A673 (cell line): ENCODE results near the gene TBC1D22A. TPM values are rescaled to one million over a fixed set of nuclear protein-coding genes. Genes with fewer than 3 reads are reported as not detected.

Source experiments
- BruUV-seq: library from RNA; stranded (reverse); fragments of 400-500 nt; replicated peaks from 2 replicates; lab custom pipeline; 2021; lab: Mats Ljungman, UMichigan
- CTCF ChIA-PET: fragments of 300-600 bp; sonication (Branson Sonifier 250); formaldehyde crosslinking; loops from one replicate; lab custom pipeline; 2022; ENCODE audit warnings: antibody characterized with exemption; lab: Charles Lee
- POLR2A ChIA-PET: fragments of 300-600 bp; sonication (Branson Sonifier 250); formaldehyde crosslinking; loops from one replicate; lab custom pipeline; 2022; ENCODE audit warnings: antibody characterized with exemption; ENCODE audit not compliant: low non-redundant PET; lab: Charles Lee
- DNase-seq: peaks from one replicate; pipeline ENCODE4 v3.0.0-alpha.2; 2015; ENCODE audit warnings: low spot score
- H3K27ac ChIP-seq: fragments of 200-600 bp; sonication (generic); 2 replicates; pipeline ENCODE4 v1.5.1; 2016; ENCODE audit warnings: mixed run types, low read depth, mild to moderate bottlenecking, mixed read lengths, antibody characterized with exemption, low read length; ENCODE audit not compliant: poor library complexity, severe bottlenecking
- H3K27me3 ChIP-seq: fragments of 200-600 bp; sonication (generic); replicated peaks from 2 replicates; pipeline ENCODE4 v1.6.1; 2017; ENCODE audit warnings: mixed run types, low read depth, mild to moderate bottlenecking, mixed read lengths, antibody characterized with exemption, low read length; ENCODE audit not compliant: insufficient read depth, poor library complexity
- H3K36me3 ChIP-seq: fragments of 200-600 bp; sonication (generic); 2 replicates; pipeline ENCODE4 v1.6.1; 2016; ENCODE audit warnings: mixed run types, mild to moderate bottlenecking, mixed read lengths, antibody characterized with exemption, low read length; ENCODE audit not compliant: insufficient read depth, poor library complexity, severe bottlenecking
- H3K4me1 ChIP-seq: fragments of 200-600 bp; sonication (generic); 2 replicates; pipeline ENCODE4 v1.6.1; 2017; ENCODE audit warnings: mixed run types, mild to moderate bottlenecking, mixed read lengths, antibody characterized with exemption, low read length; ENCODE audit not compliant: insufficient read depth, poor library complexity, severe bottlenecking
- H3K4me3 ChIP-seq: fragments of 200-600 bp; sonication (generic); 2 replicates; pipeline ENCODE4 v1.5.1; 2016; ENCODE audit warnings: low read depth, mixed run types, mild to moderate bottlenecking, mixed read lengths, low read length; ENCODE audit not compliant: poor library complexity, severe bottlenecking
- H3K9me3 ChIP-seq: fragments of 200-600 bp; sonication (generic); 2 replicates; pipeline ENCODE4 v1.6.1; 2016; ENCODE audit warnings: mixed run types, low read depth, mild to moderate bottlenecking, mixed read lengths, antibody characterized with exemption, low read length; ENCODE audit not compliant: poor library complexity, severe bottlenecking
- CTCF ChIP-seq: fragments of 300-800, 200-600 bp; sonication (generic); conservative IDR thresholded peaks from 2 replicates; pipeline ENCODE4 v1.5.1; 2017; ENCODE audit warnings: low read depth, mild to moderate bottlenecking, antibody characterized with exemption, low read length, moderate library complexity, mixed read lengths
- EZH2 ChIP-seq: fragments of 200-600 bp; sonication (generic); IDR thresholded peaks from 2 replicates; pipeline ENCODE4 v1.6.1; 2017; ENCODE audit warnings: borderline replicate concordance, low read depth, mild to moderate bottlenecking, mixed read lengths, antibody characterized with exemption, low read length; ENCODE audit not compliant: poor library complexity, severe bottlenecking
- intact Hi-C: fragments of 100-400 bp; cut with micrococcal nuclease; formaldehyde crosslinking; loops from one replicate; pipeline ENCODE4 v1.10.0; 2022; ENCODE audit not compliant: unreplicated experiment
- total RNA-seq: library from RNA; stranded (reverse); gene quantifications from 2 replicates; pipeline ENCODE4 v1.2.3, GENCODE V29; 2021

The TBC1D22A gene
- total RNA-seq, 1 experiment from 2014 or later, result 22.5 TPM

GRCh38 chr22:46813816-46814597 lies 51.6 kb downstream of the TBC1D22A start:
- no TSS peak for BruUV-seq
- Histone ChIP-seq H3K4me1 (peaks cover 9% of the 10 kb centered on the region), H3K27me3 (no peaks in the 10 kb centered on the region), H3K36me3 (no peaks in the 10 kb centered on the region), H3K27ac (no peak overlapping the region), H3K4me3 (no peak overlapping the region), H3K9me3 (no peaks in the 10 kb centered on the region)
- intact Hi-C loops, result no loop called here
- no peak for TF ChIP-seq CTCF
- TF ChIP-seq EZH2, result no peak
- ChIA-PET CTCF (no interaction called here), POLR2A (no interaction called here)
- DNase-seq, result no peak

- no peaks in the 10 kb centered on the region for H3K27me3 ChIP-seq
- intact Hi-C loops, result no loop called here
- H3K27ac ChIP-seq, result no peak overlapping the region
- BruUV-seq, result no TSS peak
- H3K9me3 ChIP-seq, result no peaks in the 10 kb centered on the region
- no peak overlapping the region for H3K4me3 ChIP-seq
- ChIA-PET POLR2A (no interaction called here), CTCF (no interaction called here)
- no peaks in the 10 kb centered on the region for H3K36me3 ChIP-seq
- H3K4me1 ChIP-seq, result peaks cover 9% of the 10 kb centered on the region
- no peak for TF ChIP-seq EZH2
- TF ChIP-seq CTCF, result no peak
- no peak for DNase-seq
Observed at GRCh38 chr22:46815132-46815531, 52.7 kb downstream of the TBC1D22A start.

GRCh38 chr22:46815559-46815895 lies 53.1 kb downstream of the TBC1D22A start:
- DNase-seq, result no peak
- Histone ChIP-seq H3K36me3 (no peaks in the 10 kb centered on the region), H3K27ac (no peak overlapping the region), H3K27me3 (no peaks in the 10 kb centered on the region), H3K9me3 (no peaks in the 10 kb centered on the region), H3K4me3 (no peak overlapping the region), H3K4me1 (peaks cover 9% of the 10 kb centered on the region)
- no peak for TF ChIP-seq CTCF
- TF ChIP-seq EZH2, result no peak
- no TSS peak for BruUV-seq
- CTCF ChIA-PET, result interaction anchor here (1.8 kb wide), 1 partner anchor 12 kb away, joined by 6 read pairs; no protein-coding TSS in a partner anchor
- POLR2A ChIA-PET, result no interaction called here
- intact Hi-C loops, result no loop called here
